ENCODE results near the gene LRATD1. TPM values are rescaled to one million over a fixed set of nuclear protein-coding genes. Genes with fewer than 3 reads are reported as not detected.

LRATD1 gene
- total RNA-seq, 6 donors from 2014 or later, result 3.1 to 13.5 (median 7.3) TPM

GRCh38 chr2:14602309-14602708, 30.2 kb upstream of the LRATD1 start:
- no peak overlapping the region for H3K4me3 ChIP-seq
- H3K27ac ChIP-seq, result no peak overlapping the region
- H3K36me3 ChIP-seq, result no peaks in the 10 kb centered on the region
- H3K4me1 ChIP-seq, result no peaks in the 10 kb centered on the region
- DNase-seq (no peak), ATAC-seq (ENCODE audit: low FRiP score in 2 of 2) (no peak)
- H3K27me3 ChIP-seq, result no peaks in the 10 kb centered on the region
- H3K9me3 ChIP-seq, result no peaks in the 10 kb centered on the region
- WGBS, 2 donors, result 61 to 65% methylated on average over 1 of the region's 1 CpG
- TF ChIP-seq, protein P1, sequence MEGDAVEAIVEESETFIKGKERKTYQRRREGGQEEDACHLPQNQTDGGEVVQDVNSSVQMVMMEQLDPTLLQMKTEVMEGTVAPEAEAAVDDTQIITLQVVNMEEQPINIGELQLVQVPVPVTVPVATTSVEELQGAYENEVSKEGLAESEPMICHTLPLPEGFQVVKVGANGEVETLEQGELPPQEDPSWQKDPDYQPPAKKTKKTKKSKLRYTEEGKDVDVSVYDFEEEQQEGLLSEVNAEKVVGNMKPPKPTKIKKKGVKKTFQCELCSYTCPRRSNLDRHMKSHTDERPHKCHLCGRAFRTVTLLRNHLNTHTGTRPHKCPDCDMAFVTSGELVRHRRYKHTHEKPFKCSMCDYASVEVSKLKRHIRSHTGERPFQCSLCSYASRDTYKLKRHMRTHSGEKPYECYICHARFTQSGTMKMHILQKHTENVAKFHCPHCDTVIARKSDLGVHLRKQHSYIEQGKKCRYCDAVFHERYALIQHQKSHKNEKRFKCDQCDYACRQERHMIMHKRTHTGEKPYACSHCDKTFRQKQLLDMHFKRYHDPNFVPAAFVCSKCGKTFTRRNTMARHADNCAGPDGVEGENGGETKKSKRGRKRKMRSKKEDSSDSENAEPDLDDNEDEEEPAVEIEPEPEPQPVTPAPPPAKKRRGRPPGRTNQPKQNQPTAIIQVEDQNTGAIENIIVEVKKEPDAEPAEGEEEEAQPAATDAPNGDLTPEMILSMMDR (IDR thresholded peaks at IDR 0.05), result no peak

DNA sequence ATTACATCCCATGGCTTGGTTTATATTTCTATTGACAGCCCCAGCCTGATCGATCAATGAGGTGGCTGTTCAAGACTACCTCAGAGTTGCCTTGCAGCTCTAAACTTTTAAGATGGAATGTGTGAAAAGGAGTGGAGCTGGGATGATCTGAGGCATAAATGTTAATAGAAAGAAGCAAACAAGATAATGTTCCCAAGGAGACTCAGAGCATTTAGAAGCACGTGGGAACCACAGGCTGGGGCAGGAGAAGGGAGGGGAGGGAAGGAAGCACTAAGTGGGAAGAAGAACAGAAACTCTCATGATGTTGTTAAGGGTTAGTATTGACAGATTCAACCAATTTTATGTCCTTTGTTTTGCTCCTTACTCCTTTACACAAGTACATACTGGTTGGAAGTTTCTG, 28.8 kb upstream of the LRATD1 start:
- no peak for ATAC-seq (ENCODE audit: low FRiP score in 2 of 2)
- Histone ChIP-seq H3K9me3 (no peaks in the 10 kb centered on the region), H3K4me3 (no peak overlapping the region), H3K4me1 (no peaks in the 10 kb centered on the region), H3K27me3 (no peaks in the 10 kb centered on the region), H3K27ac (no peak overlapping the region), H3K36me3 (no peaks in the 10 kb centered on the region)
- WGBS, 2 donors, result 48 to 57% methylated on average over 2 of the region's 2 CpGs
- DNase-seq, result no peak
- TF ChIP-seq POLR2AphosphoS5 (IDR thresholded peaks at IDR 0.05) (no peak), EP300 (IDR thresholded peaks at IDR 0.05) (no peak), POLR2A (IDR thresholded peaks at IDR 0.05) (no peak)
- TF ChIP-seq, protein P1 (IDR thresholded peaks at IDR 0.05), result no peak

- no peak for TF ChIP-seq POLR2A (IDR thresholded peaks at IDR 0.05)
- no peak for TF ChIP-seq POLR2AphosphoS5 (IDR thresholded peaks at IDR 0.05)
- TF ChIP-seq, protein P1 (IDR thresholded peaks at IDR 0.05), result no peak
- TF ChIP-seq EP300 (IDR thresholded peaks at IDR 0.05), result no peak
Observed at GRCh38 chr2:14608245-14608644, 24.3 kb upstream of the LRATD1 start.

GRCh38 chr2:14614017-14614416, 18.5 kb upstream of the LRATD1 start:
- TF ChIP-seq POLR2AphosphoS5 (IDR thresholded peaks at IDR 0.05) (no peak), EP300 (IDR thresholded peaks at IDR 0.05) (no peak), POLR2A (IDR thresholded peaks at IDR 0.05) (no peak)
- TF ChIP-seq, protein P1 (IDR thresholded peaks at IDR 0.05), result no peak
- no peaks in the 10 kb centered on the region for H3K36me3 ChIP-seq
- no peak overlapping the region for H3K4me3 ChIP-seq
- DNase-seq, result no peak
- H3K27me3 ChIP-seq, result no peaks in the 10 kb centered on the region
- no peaks in the 10 kb centered on the region for H3K9me3 ChIP-seq
- no peak overlapping the region for H3K27ac ChIP-seq
- ATAC-seq (ENCODE audit: low FRiP score in 2 of 2), result no peak
- no peaks in the 10 kb centered on the region for H3K4me1 ChIP-seq

More at GRCh38 chr2:14608245-14608644, 24.3 kb upstream of the LRATD1 start:
- no peaks in the 10 kb centered on the region for H3K9me3 ChIP-seq
- no peaks in the 10 kb centered on the region for H3K27me3 ChIP-seq
- WGBS, 2 donors, result 65% methylated on average over 2 of the region's 2 CpGs
- no peak for DNase-seq
- no peak for ATAC-seq (ENCODE audit: low FRiP score in 2 of 2)
- H3K27ac ChIP-seq, result no peak overlapping the region
- no peaks in the 10 kb centered on the region for H3K36me3 ChIP-seq
- no peak overlapping the region for H3K4me3 ChIP-seq
- no peaks in the 10 kb centered on the region for H3K4me1 ChIP-seq

DNA sequence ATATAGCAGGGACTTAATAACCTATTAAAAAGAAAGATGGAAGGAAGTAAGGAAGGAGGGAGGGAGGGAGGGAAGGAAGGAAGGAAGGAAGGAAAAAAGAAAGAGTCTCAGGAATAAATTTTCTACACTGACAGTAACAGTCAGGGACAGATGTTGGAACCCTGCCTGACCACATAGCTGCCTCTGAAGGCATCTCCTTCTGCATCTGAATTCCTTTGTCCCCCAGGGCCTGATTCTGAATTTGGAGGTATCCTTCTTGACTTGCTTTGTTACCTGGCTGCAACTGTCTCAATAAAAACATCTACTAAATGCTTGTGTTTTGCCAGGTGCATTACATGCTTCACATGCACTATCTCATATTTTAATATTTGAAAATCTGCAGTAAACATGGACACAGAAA, 17.4 kb upstream of the LRATD1 start:
- TF ChIP-seq, protein P1 (IDR thresholded peaks at IDR 0.05), result no peak
- no peak for TF ChIP-seq POLR2AphosphoS5 (IDR thresholded peaks at IDR 0.05)
- TF ChIP-seq POLR2A (IDR thresholded peaks at IDR 0.05), result no peak
- TF ChIP-seq EP300 (IDR thresholded peaks at IDR 0.05), result no peak
- DNase-seq, result no peak
- no peaks in the 10 kb centered on the region for H3K36me3 ChIP-seq
- no peak for ATAC-seq (ENCODE audit: low FRiP score in 2 of 2)
- H3K4me3 ChIP-seq, result no peak overlapping the region
- no peaks in the 10 kb centered on the region for H3K4me1 ChIP-seq
- H3K27ac ChIP-seq, result no peak overlapping the region
- H3K9me3 ChIP-seq, result no peaks in the 10 kb centered on the region
- H3K27me3 ChIP-seq, result no peaks in the 10 kb centered on the region
